Superior temporal gyrus (tissue), 1 donor: ENCODE data around the gene MARF1.
"Not testable (repeated sequence)": the region's sequence is repeated elsewhere in the genome, so short reads cannot be mapped to it uniquely, and the experiment has no call there.

ENCODE experiments used
- DNase-seq: peaks from one replicate; pipeline ENCODE4 v3.0.0-alpha.2; 2016; ENCODE audit errors: extremely low spot score

The MARF1 gene

GRCh38 chr16:15631730-15632409 is 11.1 kb downstream of the MARF1 start:
- no peak for DNase-seq

GRCh38 chr16:15621889-15622288 is 21.1 kb downstream of the MARF1 start:
- DNase-seq = no peak

- no peak for DNase-seq
Observed at GRCh38 chr16:15621456-15621855, 21.5 kb downstream of the MARF1 start.

- no peak for DNase-seq
Observed at GRCh38 chr16:15620611-15621195, 22.3 kb downstream of the MARF1 start.

GRCh38 chr16:15618392-15618791 is 24.6 kb downstream of the MARF1 start:
- no peak for DNase-seq

- DNase-seq = no peak
Observed at GRCh38 chr16:15617901-15618300, 25.1 kb downstream of the MARF1 start.

GRCh38 chr16:15616475-15617165 is 26.3 kb downstream of the MARF1 start:
- no peak for DNase-seq

- DNase-seq = no peak
Observed at GRCh38 chr16:15616012-15616411, 26.9 kb downstream of the MARF1 start.

GRCh38 chr16:15613676-15614075 is 29.3 kb downstream of the MARF1 start:
- DNase-seq = no peak

- no peak for DNase-seq
Observed at GRCh38 chr16:15611610-15612009, 31.3 kb downstream of the MARF1 start.

- DNase-seq = no peak
Observed at GRCh38 chr16:15610369-15610871, 32.5 kb downstream of the MARF1 start.

- DNase-seq = no peak
Observed at GRCh38 chr16:15609286-15609649, 33.7 kb downstream of the MARF1 start.

GRCh38 chr16:15608398-15609285 is 34.3 kb downstream of the MARF1 start:
- DNase-seq = no peak

GRCh38 chr16:15607700-15608396 is 35.1 kb downstream of the MARF1 start:
- DNase-seq = no peak

- not testable (repeated sequence) for DNase-seq
Observed at GRCh38 chr16:15607221-15607699, 35.7 kb downstream of the MARF1 start.

GRCh38 chr16:15606518-15607220 is 36.3 kb downstream of the MARF1 start:
- DNase-seq = no peak

GRCh38 chr16:15605839-15606517 is 37.0 kb downstream of the MARF1 start:
- DNase-seq = no peak

GRCh38 chr16:15604460-15605440 is 38.2 kb downstream of the MARF1 start:
- DNase-seq = peak; percentile 60
